ENCODE data around the gene FBXW5. TPM values are rescaled to one million over a fixed set of nuclear protein-coding genes. Genes with fewer than 3 reads are reported as not detected.

The FBXW5 gene
- polyA plus RNA-seq, 4 donors: 38.7 to 67.9 (median 43.5) TPM

- no peak for DNase-seq (ENCODE audit: low read depth in 4 of 4, low spot score in 3 of 4)
Measured at GRCh38 chr9:136937186-136938001, 7.1 kb downstream of the FBXW5 start.

GRCh38 chr9:136936645-136937170 lies 7.8 kb downstream of the FBXW5 start:
- DNase-seq (ENCODE audit: low read depth in 4 of 4, low spot score in 3 of 4): no peak

GRCh38 chr9:136935651-136936050 lies 8.9 kb downstream of the FBXW5 start:
- no peak for DNase-seq (ENCODE audit: low read depth in 4 of 4, low spot score in 3 of 4)

- DNase-seq (ENCODE audit: low read depth in 4 of 4, low spot score in 3 of 4): no peak
Measured at GRCh38 chr9:136934277-136934676, 10.3 kb downstream of the FBXW5 start.

GRCh38 chr9:136931611-136932130 lies 12.9 kb downstream of the FBXW5 start:
- DNase-seq (ENCODE audit: low read depth in 4 of 4, low spot score in 3 of 4): no peak

GRCh38 chr9:136930014-136930413 lies 14.5 kb downstream of the FBXW5 start:
- no peak for DNase-seq (ENCODE audit: low read depth in 4 of 4, low spot score in 3 of 4)

- no peak for DNase-seq (ENCODE audit: low read depth in 4 of 4, low spot score in 3 of 4)
Measured at GRCh38 chr9:136928591-136928990, 15.9 kb downstream of the FBXW5 start.

- no peak for DNase-seq (ENCODE audit: low read depth in 4 of 4, low spot score in 3 of 4)
Measured at GRCh38 chr9:136927343-136928271, 16.9 kb downstream of the FBXW5 start.

- no peak for DNase-seq (ENCODE audit: low read depth in 4 of 4, low spot score in 3 of 4)
Measured at GRCh38 chr9:136926749-136927148, 17.8 kb downstream of the FBXW5 start.

- DNase-seq (ENCODE audit: low read depth in 4 of 4, low spot score in 3 of 4): no peak
Measured at GRCh38 chr9:136926154-136926704, 18.3 kb downstream of the FBXW5 start.

GRCh38 chr9:136925414-136926153 lies 19.0 kb downstream of the FBXW5 start:
- no peak for DNase-seq (ENCODE audit: low read depth in 4 of 4, low spot score in 3 of 4)

GRCh38 chr9:136923881-136924280 lies 20.7 kb downstream of the FBXW5 start:
- DNase-seq (ENCODE audit: low read depth in 4 of 4, low spot score in 3 of 4): no peak

- DNase-seq (ENCODE audit: low read depth in 4 of 4, low spot score in 3 of 4): no peak
Measured at GRCh38 chr9:136922540-136922939, 22.0 kb downstream of the FBXW5 start.

GRCh38 chr9:136921718-136922117 lies 22.8 kb downstream of the FBXW5 start:
- no peak for DNase-seq (ENCODE audit: low read depth in 4 of 4, low spot score in 3 of 4)

- no peak for DNase-seq (ENCODE audit: low read depth in 4 of 4, low spot score in 3 of 4)
Measured at GRCh38 chr9:136921307-136921706, 23.2 kb downstream of the FBXW5 start.

GRCh38 chr9:136920734-136921231 lies 23.8 kb downstream of the FBXW5 start:
- no peak for DNase-seq (ENCODE audit: low read depth in 4 of 4, low spot score in 3 of 4)

GRCh38 chr9:136920069-136920468 lies 24.5 kb downstream of the FBXW5 start:
- no peak for DNase-seq (ENCODE audit: low read depth in 4 of 4, low spot score in 3 of 4)

- DNase-seq (ENCODE audit: low read depth in 4 of 4, low spot score in 3 of 4): no peak
Measured at GRCh38 chr9:136917902-136918301, 26.6 kb downstream of the FBXW5 start.

- no peak for DNase-seq (ENCODE audit: low read depth in 4 of 4, low spot score in 3 of 4)
Measured at GRCh38 chr9:136916330-136917184, 28.0 kb downstream of the FBXW5 start.

All from right renal pelvis (tissue), 4 donors.